Measurements from ENCODE around the gene ABCG8. TPM values are rescaled to one million over a fixed set of nuclear protein-coding genes. Genes with fewer than 3 reads are reported as not detected.

ABCG8 gene
- polyA plus RNA-seq, 1 donor (not counting 4 experiments of a cell fraction or from before 2014, with no cell fraction given), result not detected

DNA sequence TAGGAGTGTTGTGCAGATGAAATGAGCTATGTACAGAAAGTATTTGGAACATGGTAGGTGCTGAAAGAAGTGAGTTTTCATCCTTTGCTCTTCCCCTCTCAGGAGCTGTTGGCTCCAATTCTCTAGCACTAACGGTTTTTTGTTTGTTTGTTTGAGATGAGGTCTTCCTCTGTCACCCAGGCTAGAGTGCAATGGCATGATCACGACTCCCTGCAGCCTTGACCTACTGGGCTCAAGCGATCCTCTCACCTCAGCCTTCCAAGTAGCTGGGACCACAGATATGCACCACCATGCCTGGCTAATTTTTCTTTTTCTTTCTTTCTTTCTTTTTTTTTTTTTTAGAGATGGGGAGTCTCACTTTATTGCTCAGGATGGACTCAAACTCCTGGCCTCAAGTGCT is 12.9 kb upstream of the ABCG8 start:
- Histone ChIP-seq H3K27ac (ENCODE audit: control insufficient read depth, insufficient read depth, low read length) (no peak overlapping the region), H3K4me1 (ENCODE audit: control insufficient read depth, extremely low read depth, insufficient read depth, low read length) (no peaks in the 10 kb centered on the region), H3K79me2 (ENCODE audit: control insufficient read depth, insufficient read depth, low read length) (no peaks in the 10 kb centered on the region), H3K9ac (ENCODE audit: control insufficient read depth, extremely low read depth, insufficient read depth, low read length) (no peak overlapping the region), H4K20me1 (ENCODE audit: control insufficient read depth, extremely low read depth, insufficient read depth, low read length) (no peaks in the 10 kb centered on the region), H3K9me1 (ENCODE audit: control insufficient read depth, extremely low read depth, insufficient read depth, low read length) (no peaks in the 10 kb centered on the region), H3K9me3 (ENCODE audit: control insufficient read depth, low read depth, low read length) (no peaks in the 10 kb centered on the region), H3K4me2 (ENCODE audit: control insufficient read depth, extremely low read depth, insufficient read depth, low read depth, low read length) (no peak overlapping the region), H3K27me3 (ENCODE audit: control insufficient read depth, extremely low read depth, insufficient read depth, low read length) (peaks cover 26% of the 10 kb centered on the region), H3K4me3 (ENCODE audit: control insufficient read depth in 2 of 3, extremely low read depth in 1 of 3, insufficient read depth in 2 of 3, low read depth in 1 of 3, low read length in 3 of 3) (no peak overlapping the region), H3K36me3 (ENCODE audit: control insufficient read depth in 2 of 2, extremely low read depth in 1 of 2, insufficient read depth in 2 of 2, low read length in 2 of 2) (no peaks in the 10 kb centered on the region), H2AFZ (ENCODE audit: control insufficient read depth, low read length) (no peak overlapping the region)
- dilution Hi-C loops (cut with MboI; ENCODE audit: extremely low pct_ligation_motif_present, low sequenced_read_pairs), result no loop called here
- no peak for DNase-seq (ENCODE audit: low read depth, low spot score)
- no peak for FAIRE-seq
- TF ChIP-seq EZH2 (IDR thresholded peaks at IDR 0.05; ENCODE audit: low read length), result no peak
- TF ChIP-seq, protein P1, sequence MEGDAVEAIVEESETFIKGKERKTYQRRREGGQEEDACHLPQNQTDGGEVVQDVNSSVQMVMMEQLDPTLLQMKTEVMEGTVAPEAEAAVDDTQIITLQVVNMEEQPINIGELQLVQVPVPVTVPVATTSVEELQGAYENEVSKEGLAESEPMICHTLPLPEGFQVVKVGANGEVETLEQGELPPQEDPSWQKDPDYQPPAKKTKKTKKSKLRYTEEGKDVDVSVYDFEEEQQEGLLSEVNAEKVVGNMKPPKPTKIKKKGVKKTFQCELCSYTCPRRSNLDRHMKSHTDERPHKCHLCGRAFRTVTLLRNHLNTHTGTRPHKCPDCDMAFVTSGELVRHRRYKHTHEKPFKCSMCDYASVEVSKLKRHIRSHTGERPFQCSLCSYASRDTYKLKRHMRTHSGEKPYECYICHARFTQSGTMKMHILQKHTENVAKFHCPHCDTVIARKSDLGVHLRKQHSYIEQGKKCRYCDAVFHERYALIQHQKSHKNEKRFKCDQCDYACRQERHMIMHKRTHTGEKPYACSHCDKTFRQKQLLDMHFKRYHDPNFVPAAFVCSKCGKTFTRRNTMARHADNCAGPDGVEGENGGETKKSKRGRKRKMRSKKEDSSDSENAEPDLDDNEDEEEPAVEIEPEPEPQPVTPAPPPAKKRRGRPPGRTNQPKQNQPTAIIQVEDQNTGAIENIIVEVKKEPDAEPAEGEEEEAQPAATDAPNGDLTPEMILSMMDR (optimal IDR thresholded peaks at IDR 0.05 in 1 of 3, IDR thresholded peaks at IDR 0.05 in 1 of 3, conservative IDR thresholded peaks at IDR 0.05 in 1 of 3; ENCODE audit: extremely low read depth in 1 of 3, insufficient read depth in 2 of 3, low read length in 3 of 3), result no peak

- no peak overlapping the region for H3K4me2 ChIP-seq (ENCODE audit: control insufficient read depth, extremely low read depth, insufficient read depth, low read depth, low read length)
- H3K27me3 ChIP-seq (ENCODE audit: control insufficient read depth, extremely low read depth, insufficient read depth, low read length), result peaks cover 33% of the 10 kb centered on the region
- H3K27ac ChIP-seq (ENCODE audit: control insufficient read depth, insufficient read depth, low read length), result no peak overlapping the region
- H3K9me1 ChIP-seq (ENCODE audit: control insufficient read depth, extremely low read depth, insufficient read depth, low read length), result no peaks in the 10 kb centered on the region
- dilution Hi-C loops (cut with MboI; ENCODE audit: extremely low pct_ligation_motif_present, low sequenced_read_pairs), result no loop called here
- FAIRE-seq (no peak), DNase-seq (ENCODE audit: low read depth, low spot score) (no peak)
- H3K36me3 ChIP-seq (ENCODE audit: control insufficient read depth in 2 of 2, extremely low read depth in 1 of 2, insufficient read depth in 2 of 2, low read length in 2 of 2), result no peaks in the 10 kb centered on the region
- no peaks in the 10 kb centered on the region for H4K20me1 ChIP-seq (ENCODE audit: control insufficient read depth, extremely low read depth, insufficient read depth, low read length)
- H3K4me1 ChIP-seq (ENCODE audit: control insufficient read depth, extremely low read depth, insufficient read depth, low read length), result no peaks in the 10 kb centered on the region
- H3K9ac ChIP-seq (ENCODE audit: control insufficient read depth, extremely low read depth, insufficient read depth, low read length), result no peak overlapping the region
- H3K79me2 ChIP-seq (ENCODE audit: control insufficient read depth, insufficient read depth, low read length), result no peaks in the 10 kb centered on the region
- H2AFZ ChIP-seq (ENCODE audit: control insufficient read depth, low read length), result no peak overlapping the region
- TF ChIP-seq, protein P1 (optimal IDR thresholded peaks at IDR 0.05 in 1 of 3, IDR thresholded peaks at IDR 0.05 in 1 of 3, conservative IDR thresholded peaks at IDR 0.05 in 1 of 3; ENCODE audit: extremely low read depth in 1 of 3, insufficient read depth in 2 of 3, low read length in 3 of 3), result no peak
- no peak for TF ChIP-seq EZH2 (IDR thresholded peaks at IDR 0.05; ENCODE audit: low read length)
- H3K4me3 ChIP-seq (ENCODE audit: control insufficient read depth in 2 of 3, extremely low read depth in 1 of 3, insufficient read depth in 2 of 3, low read depth in 1 of 3, low read length in 3 of 3), result no peak overlapping the region
- H3K9me3 ChIP-seq (ENCODE audit: control insufficient read depth, low read depth, low read length), result no peaks in the 10 kb centered on the region
Measured at GRCh38 chr2:43826305-43827250, 12.2 kb upstream of the ABCG8 start.
